NCI-H524 treated with DMSO at 0.1 percent for 48 hours (cell line): ENCODE results near the gene NOPCHAP1.

Source experiments
- DNase-seq: peaks from one replicate; lab custom pipeline; 2025; lab: John Stamatoyannopoulos, UW

The NOPCHAP1 gene

GRCh38 chr12:105020241-105020962 lies 34.3 kb downstream of the NOPCHAP1 start:
- DNase-seq = peak; percentile 18

- no peak for DNase-seq
These were observed 38.8 kb downstream of the NOPCHAP1 start for GRCh38 chr12:105024928-105025327.

DNA sequence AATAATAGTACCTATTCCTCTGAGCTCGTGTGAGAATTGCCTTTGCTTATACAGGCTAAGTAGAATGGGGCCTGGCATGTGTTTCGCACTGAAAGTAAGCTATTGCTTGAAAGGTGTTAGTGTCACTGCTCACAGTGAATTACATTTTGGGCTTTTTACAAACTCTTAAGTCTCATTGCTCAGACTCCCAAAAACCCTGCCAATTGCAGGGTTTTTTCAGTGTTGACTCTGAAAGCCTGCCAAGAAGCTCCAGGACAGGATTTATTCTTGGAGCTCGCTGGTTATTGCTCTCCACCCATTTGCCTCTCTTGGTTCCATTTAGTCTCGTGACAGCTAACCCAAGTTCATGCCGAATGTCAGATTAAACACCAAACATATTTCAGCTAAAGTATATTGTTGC lies 39.8 kb downstream of the NOPCHAP1 start:
- DNase-seq = no peak

GRCh38 chr12:105026411-105026810 lies 40.3 kb downstream of the NOPCHAP1 start:
- no peak for DNase-seq

DNA sequence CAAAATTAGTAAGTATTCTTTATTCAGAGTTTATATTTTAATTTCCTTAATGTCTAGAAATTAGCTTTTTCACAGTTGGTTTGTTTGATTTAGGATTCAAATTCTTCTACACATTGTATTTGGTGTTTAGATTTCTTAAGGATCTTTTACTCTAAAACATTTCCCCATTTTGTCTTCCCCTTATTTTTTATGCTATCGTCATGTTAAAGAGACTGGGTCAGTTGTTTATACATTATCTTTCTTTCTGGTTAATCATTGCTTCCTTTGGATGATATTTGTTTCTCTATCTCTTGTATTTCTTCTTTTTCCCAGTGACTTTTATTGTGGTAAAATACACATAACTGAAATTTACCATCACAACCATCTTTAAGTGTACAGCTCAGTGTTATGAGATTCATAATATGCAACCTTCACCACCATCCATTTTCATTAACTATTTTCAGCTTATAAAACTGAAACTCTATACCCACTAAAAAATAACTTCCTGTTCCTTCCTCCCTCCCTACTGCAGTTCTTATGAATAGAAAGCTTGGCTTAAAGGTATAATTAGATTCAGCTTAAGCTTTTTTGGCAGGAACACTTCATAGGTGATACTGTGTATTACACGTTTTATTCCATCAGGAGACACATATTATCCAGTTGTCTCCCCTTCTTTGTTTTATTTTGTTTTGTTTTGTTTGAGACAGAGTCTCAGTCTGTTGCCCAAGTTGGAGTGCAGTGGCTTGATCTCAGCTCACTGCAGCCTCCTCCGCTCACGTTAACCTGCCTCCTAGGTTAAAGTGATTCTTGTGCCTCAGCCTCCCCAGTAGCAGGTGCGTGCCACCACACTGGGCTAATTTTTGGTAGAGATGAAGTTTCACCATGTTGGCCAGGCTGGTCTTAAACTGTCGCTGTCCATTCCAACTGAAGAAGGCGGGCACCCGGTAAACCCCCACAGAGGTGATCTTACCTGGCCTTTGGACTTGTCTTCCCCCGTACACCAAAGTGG lies 45.0 kb downstream of the NOPCHAP1 start:
- DNase-seq = no peak

GRCh38 chr12:105032703-105033357 lies 46.7 kb downstream of the NOPCHAP1 start:
- no peak for DNase-seq

- no peak for DNase-seq
These were observed 47.7 kb downstream of the NOPCHAP1 start for GRCh38 chr12:105033851-105034250.
